Mucosa of descending colon (tissue), 3 donors: ENCODE results near the gene GCNT2. TPM values are rescaled to one million over a fixed set of nuclear protein-coding genes. Genes with fewer than 3 reads are reported as not detected.

Source experiments
- ATAC-seq: fragments of 200-7000 bp; cut with Tn5 transposase; one replicate; pipeline ENCODE4 v1.9.1; 2020; ENCODE audit warnings: mild to moderate bottlenecking, moderate library complexity
- DNase-seq, 3 donors: peaks; one replicate each; pipeline ENCODE4 v3.0.0-alpha.2; 2020
- H3K36me3 ChIP-seq: fragments of 200-600 bp; one replicate; pipeline ENCODE4 v1.8.0; 2021; ENCODE audit warnings: low read depth, mild to moderate bottlenecking
- H3K4me1 ChIP-seq: fragments of 200-600 bp; one replicate; pipeline ENCODE4 v1.8.0; 2021; ENCODE audit warnings: low read depth, mild to moderate bottlenecking
- H3K4me3 ChIP-seq: fragments of 200-600 bp; one replicate; pipeline ENCODE4 v1.8.0; 2021; ENCODE audit warnings: mild to moderate bottlenecking
- H3K9me3 ChIP-seq: fragments of 200-600 bp; one replicate; pipeline ENCODE4 v1.8.0; 2021; ENCODE audit warnings: mild to moderate bottlenecking
- CTCF ChIP-seq: fragments of 200-600 bp; IDR thresholded peaks from one replicate; pipeline ENCODE4 v1.8.0; 2022; ENCODE audit warnings: antibody characterized with exemption, mild to moderate bottlenecking
- intact Hi-C, 2 donors: fragments of 100-400 bp; cut with DNase I in 1 of 2; cut with micrococcal nuclease in 1 of 2; formaldehyde crosslinking; loops; one replicate each; pipeline versions ENCODE4 v1.11.0 to v1.11.1; 2022; cut with DNase I, micrococcal nuclease
- total RNA-seq, 3 donors: library from RNA; stranded (reverse); fragmentation: NEBNext Ultra II Directional in 2 of 3; extraction: Animal tissue kit (Norgen Biotek cat#: 25700) in 2 of 3; gene quantifications; one replicate each; pipeline versions ENCODE4 v1.2.1 to v1.2.4, GENCODE V29; 2021 to 2023
- donor health status: DM: no; HTN: no; CAD: no; lungs with moderate emphysema.
- donor health status: DM: no; HTN: no; CAD: no.
- donor health status: DM: no; HTN: yes; CAD: no.

Gene GCNT2
- total RNA-seq, 3 donors from 2014 or later: 11.7 to 22.3 (median 19.8) TPM

DNA sequence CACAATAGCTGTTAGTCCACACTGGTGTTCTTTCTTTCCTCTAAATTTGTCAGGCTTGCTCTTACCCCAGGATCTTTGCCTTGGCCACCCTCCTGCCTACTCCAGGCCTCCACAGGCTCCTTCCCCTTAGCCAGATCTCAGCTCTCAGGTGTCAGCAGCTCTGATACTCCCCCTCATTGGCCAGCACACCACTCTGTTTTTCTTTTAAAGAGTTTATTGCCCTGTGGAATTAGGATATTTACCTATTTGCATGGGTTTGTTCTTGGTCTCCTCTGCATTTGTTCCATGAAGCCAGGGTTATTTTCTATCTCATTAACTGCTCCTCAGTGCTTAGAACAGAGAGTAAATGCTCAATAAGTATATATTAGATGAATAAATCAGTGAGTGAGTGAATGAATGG lies 36.8 kb downstream of the GCNT2 start:
- H3K9me3 ChIP-seq: no peaks in the 10 kb centered on the region
- DNase-seq (no peak), ATAC-seq (no peak)
- no peaks in the 10 kb centered on the region for H3K36me3 ChIP-seq
- intact Hi-C loops: no loop called here
- TF ChIP-seq CTCF: no peak
- H3K4me1 ChIP-seq: no peaks in the 10 kb centered on the region
- H3K4me3 ChIP-seq: no peak overlapping the region

GRCh38 chr6:10558565-10558964 lies 37.4 kb downstream of the GCNT2 start:
- no peaks in the 10 kb centered on the region for H3K36me3 ChIP-seq
- H3K9me3 ChIP-seq: no peaks in the 10 kb centered on the region
- ATAC-seq (peak; percentile 82), DNase-seq (peak in 2 of 3 donors; percentile 55 to 71)
- no peak overlapping the region for H3K4me3 ChIP-seq
- TF ChIP-seq CTCF: no peak
- intact Hi-C loops: no loop called here
- H3K4me1 ChIP-seq: no peaks in the 10 kb centered on the region

DNA sequence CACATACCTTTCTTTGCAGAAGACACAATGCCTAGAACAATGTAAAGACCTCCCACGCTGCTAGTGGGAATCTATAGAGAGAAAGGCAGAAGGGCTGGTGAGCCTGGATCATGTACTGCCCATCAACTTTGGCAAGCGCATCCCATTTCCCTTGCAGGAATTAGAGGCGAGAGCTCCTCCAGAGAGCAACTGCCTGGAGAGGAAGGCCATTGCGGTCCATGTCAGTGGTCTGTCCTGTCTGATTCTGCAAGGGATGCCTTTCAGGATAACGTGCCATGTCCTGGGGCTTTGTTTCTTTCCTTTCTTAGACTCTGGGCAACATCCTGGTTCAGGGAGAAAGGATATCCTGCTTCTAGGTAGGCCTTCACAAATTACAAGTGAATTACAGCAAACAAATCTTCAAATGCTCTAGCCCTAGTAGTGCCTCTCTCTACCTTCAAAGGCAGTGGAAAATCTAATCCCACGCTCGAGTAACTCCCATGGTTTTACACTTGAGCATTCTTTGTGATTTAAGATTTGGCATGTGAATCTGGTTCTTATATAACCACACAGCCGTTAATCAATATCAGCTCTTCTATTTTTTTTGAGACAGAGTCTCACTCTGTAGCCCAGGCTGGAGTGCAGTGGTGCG lies 38.5 kb downstream of the GCNT2 start:
- Histone ChIP-seq H3K9me3 (no peaks in the 10 kb centered on the region), H3K4me3 (no peak overlapping the region), H3K4me1 (no peaks in the 10 kb centered on the region), H3K36me3 (no peaks in the 10 kb centered on the region)
- DNase-seq: no peak
- ATAC-seq: no peak
- TF ChIP-seq CTCF: no peak
- intact Hi-C loops: no loop called here

DNA sequence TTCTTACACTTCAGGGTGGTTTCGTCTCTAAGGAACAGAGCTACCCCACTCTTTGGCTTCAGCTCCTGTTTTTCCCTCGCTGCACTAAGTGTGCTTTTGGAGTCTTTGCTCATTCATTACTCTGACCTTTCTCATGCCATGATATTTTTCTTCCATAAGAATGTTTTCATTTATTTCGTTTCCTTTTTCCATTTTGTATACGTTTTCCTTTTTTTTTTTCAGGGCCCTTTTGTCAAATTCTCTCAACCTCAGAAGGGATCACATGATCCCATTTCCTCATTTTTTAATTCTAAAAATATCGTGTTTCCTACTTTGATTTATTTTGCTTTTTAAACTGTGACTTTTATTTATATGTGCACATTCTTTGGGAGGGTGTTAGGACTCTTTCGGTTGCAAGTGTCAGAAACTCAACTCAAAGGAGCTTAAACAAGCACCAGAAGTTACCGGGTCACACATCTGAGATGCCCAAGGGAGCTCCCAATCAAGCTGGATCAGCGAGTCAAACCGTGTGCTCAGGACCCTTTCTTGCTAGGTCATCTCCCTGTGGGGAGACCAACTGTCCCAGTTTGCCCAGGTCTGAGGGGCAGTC lies 40.6 kb downstream of the GCNT2 start:
- ATAC-seq (no peak), DNase-seq (no peak)
- no peak for TF ChIP-seq CTCF
- no peaks in the 10 kb centered on the region for H3K9me3 ChIP-seq
- H3K4me3 ChIP-seq: no peak overlapping the region
- no peaks in the 10 kb centered on the region for H3K4me1 ChIP-seq
- no peaks in the 10 kb centered on the region for H3K36me3 ChIP-seq
- intact Hi-C loops: no loop called here

DNA sequence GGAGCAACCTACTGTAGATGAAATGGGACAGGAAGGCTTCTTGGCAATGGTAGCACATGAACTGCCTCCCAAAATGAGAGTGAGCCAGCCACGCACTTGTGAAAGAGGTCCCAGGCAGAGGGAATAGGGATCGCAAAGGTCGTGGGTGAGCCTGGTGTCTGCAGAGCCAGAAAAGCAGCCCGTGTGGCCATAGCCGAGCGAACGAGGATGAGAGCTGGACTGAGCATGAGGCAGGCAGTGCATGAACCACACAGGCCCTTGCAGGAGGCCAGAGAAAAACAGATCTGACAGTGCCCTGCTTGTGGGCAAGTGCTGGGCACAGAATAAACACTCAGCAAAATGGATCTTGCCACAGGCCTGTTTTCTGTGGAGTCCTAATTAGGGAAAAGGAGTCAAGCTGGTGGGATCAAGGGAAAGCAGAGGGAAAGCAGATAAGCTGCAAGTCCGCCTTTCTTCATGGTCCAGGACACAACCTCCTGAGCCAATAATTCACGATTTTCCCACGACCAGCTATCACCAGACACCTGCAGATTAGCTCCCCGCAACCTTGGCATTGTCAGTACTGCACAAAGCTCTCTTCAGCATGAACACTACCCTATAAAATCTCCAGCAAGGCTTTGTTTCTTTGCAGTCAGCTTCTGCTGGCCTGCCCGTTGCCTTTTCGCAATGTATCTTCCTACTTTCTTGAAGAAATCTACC lies 44.0 kb downstream of the GCNT2 start:
- H3K4me1 ChIP-seq: peaks cover 5% of the 10 kb centered on the region
- H3K9me3 ChIP-seq: no peaks in the 10 kb centered on the region
- no peaks in the 10 kb centered on the region for H3K36me3 ChIP-seq
- ATAC-seq (no peak), DNase-seq (no peak)
- TF ChIP-seq CTCF: no peak
- intact Hi-C loops: no loop called here
- no peak overlapping the region for H3K4me3 ChIP-seq
